Vagina (tissue), 2 donors: ENCODE measurements around the gene ST7. TPM values are rescaled to one million over a fixed set of nuclear protein-coding genes. Genes with fewer than 3 reads are reported as not detected.
"Not testable (repeated sequence)": the region's sequence is repeated elsewhere in the genome, so short reads cannot be mapped to it uniquely, and the experiment has no call there.

Source experiments
- DNase-seq, 2 donors: peaks; one replicate each; pipeline ENCODE4 v3.0.0-alpha.2; 2017; ENCODE audit errors: extremely low spot score in 2 of 2
- H3K27ac ChIP-seq: fragments of 200-600 bp; sonication (generic); one replicate; pipeline ENCODE4 v1.5.1; 2019
- H3K27me3 ChIP-seq: fragments of 200-600 bp; sonication (generic); one replicate; pipeline ENCODE4 v1.5.1; 2019
- H3K36me3 ChIP-seq, 2 donors: fragments of 200-600 bp; sonication (generic); one replicate each; pipeline ENCODE4 v1.5.1; 2017 to 2019
- H3K4me1 ChIP-seq: fragments of 200-600 bp; sonication (generic); one replicate; pipeline ENCODE4 v1.5.1; 2019
- H3K4me3 ChIP-seq, 2 donors: fragments of 200-600 bp; sonication (generic); 1 replicate in 1 of 2; 2 replicates in 1 of 2; pipeline ENCODE4 v1.5.1; 2016 to 2019
- H3K9me3 ChIP-seq: fragments of 200-600 bp; sonication (generic); one replicate; pipeline ENCODE4 v1.5.1; 2019
- POLR2A ChIP-seq, 2 donors: fragments of 450-650 bp; IDR thresholded peaks; one replicate each; pipeline ENCODE4 v1.6.1; 2017; ENCODE audit warnings: antibody characterized with exemption in 2 of 2, mild to moderate bottlenecking in 2 of 2, moderate library complexity in 2 of 2
- POLR2AphosphoS5 ChIP-seq, 2 donors: sonication (generic); formaldehyde crosslinking; IDR thresholded peaks; one replicate each; pipeline ENCODE4 v1.9.0; 2017; ENCODE audit warnings: antibody characterized with exemption in 2 of 2, mild to moderate bottlenecking in 2 of 2, low read depth in 1 of 2; ENCODE audit not compliant: insufficient read depth in 1 of 2
- intact Hi-C: fragments of 100-400 bp; cut with DNase I; formaldehyde crosslinking; loops from one replicate; pipeline ENCODE4 v1.15.1; 2023
- total RNA-seq: library from RNA; depleted of rRNA; stranded (reverse); fragments of >200 nt; gene quantifications from one replicate; pipeline ENCODE4 v1.2.3, GENCODE V29; 2016
- TF ChIP-seq, protein P1 (sequence below), 3 experiments: fragments of 450-650 bp in 2 of 3; fragments of 200-600 bp in 1 of 3; sonication (generic) in 1 of 3; IDR thresholded peaks; one replicate each; pipeline ENCODE4 v1.5.1; 2017 to 2019; ENCODE audit warnings: antibody characterized with exemption in 3 of 3, mild to moderate bottlenecking in 2 of 3, moderate library complexity in 2 of 3

ST7 gene
- total RNA-seq, 1 donor from 2014 or later: 15.2 TPM

DNA sequence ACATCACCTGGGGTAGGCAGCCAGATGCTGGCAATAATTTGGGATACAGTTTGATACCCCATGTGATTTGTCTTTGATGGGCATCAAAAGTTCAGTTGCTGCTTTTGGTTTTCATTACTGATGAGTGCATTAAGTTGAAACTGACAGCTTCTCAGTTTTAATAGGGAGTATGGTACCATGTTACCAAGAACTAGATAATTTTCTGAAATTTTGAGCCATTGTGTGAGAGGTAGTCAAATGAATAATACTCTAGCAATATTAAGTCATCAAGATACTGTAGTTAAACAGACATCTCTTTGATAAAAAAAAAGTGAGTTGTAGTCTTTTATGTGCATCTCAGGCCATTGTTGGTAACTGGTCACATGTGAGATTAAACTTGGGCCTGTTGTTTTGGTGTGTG is 71.5 kb downstream of the ST7 start:
- no peaks in the 10 kb centered on the region for H3K9me3 ChIP-seq
- H3K36me3 ChIP-seq: no peaks in the 10 kb centered on the region
- no peak overlapping the region for H3K27ac ChIP-seq
- no peak for DNase-seq
- H3K27me3 ChIP-seq: no peaks in the 10 kb centered on the region
- TF ChIP-seq POLR2A (IDR thresholded peaks at IDR 0.05) (no peak), POLR2AphosphoS5 (IDR thresholded peaks at IDR 0.05; ENCODE audit: insufficient read depth in 1 of 2, low read depth in 1 of 2) (no peak)
- TF ChIP-seq, protein P1, sequence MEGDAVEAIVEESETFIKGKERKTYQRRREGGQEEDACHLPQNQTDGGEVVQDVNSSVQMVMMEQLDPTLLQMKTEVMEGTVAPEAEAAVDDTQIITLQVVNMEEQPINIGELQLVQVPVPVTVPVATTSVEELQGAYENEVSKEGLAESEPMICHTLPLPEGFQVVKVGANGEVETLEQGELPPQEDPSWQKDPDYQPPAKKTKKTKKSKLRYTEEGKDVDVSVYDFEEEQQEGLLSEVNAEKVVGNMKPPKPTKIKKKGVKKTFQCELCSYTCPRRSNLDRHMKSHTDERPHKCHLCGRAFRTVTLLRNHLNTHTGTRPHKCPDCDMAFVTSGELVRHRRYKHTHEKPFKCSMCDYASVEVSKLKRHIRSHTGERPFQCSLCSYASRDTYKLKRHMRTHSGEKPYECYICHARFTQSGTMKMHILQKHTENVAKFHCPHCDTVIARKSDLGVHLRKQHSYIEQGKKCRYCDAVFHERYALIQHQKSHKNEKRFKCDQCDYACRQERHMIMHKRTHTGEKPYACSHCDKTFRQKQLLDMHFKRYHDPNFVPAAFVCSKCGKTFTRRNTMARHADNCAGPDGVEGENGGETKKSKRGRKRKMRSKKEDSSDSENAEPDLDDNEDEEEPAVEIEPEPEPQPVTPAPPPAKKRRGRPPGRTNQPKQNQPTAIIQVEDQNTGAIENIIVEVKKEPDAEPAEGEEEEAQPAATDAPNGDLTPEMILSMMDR (IDR thresholded peaks at IDR 0.05): no peak
- intact Hi-C loops: no loop called here
- peaks cover 20% of the 10 kb centered on the region for H3K4me1 ChIP-seq
- H3K4me3 ChIP-seq: no peak overlapping the region

DNA sequence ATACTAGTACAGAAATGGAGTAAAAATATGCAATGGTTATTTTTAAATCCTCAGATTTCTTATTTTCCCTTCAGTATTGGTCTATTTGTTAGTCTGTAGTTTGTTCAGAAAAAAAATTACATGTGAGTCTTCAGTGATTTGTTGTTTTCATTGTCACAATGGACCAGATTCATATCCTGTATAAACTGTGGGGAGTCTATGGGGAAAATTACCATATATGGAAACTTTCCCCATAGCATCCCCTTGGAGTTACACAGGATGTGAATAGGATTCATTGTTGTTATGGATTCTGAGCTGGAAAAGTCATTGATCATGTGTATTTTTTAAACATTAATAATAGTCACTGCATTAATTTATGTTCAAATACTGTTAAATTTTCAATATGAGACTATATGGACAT is 72.6 kb downstream of the ST7 start:
- Histone ChIP-seq H3K4me3 (no peak overlapping the region), H3K9me3 (no peaks in the 10 kb centered on the region), H3K36me3 (no peaks in the 10 kb centered on the region), H3K27ac (no peak overlapping the region), H3K27me3 (no peaks in the 10 kb centered on the region), H3K4me1 (peaks cover 10% of the 10 kb centered on the region)
- intact Hi-C loops: no loop called here
- no peak for DNase-seq
- no peak for TF ChIP-seq POLR2AphosphoS5 (IDR thresholded peaks at IDR 0.05; ENCODE audit: insufficient read depth in 1 of 2, low read depth in 1 of 2)
- TF ChIP-seq, protein P1 (IDR thresholded peaks at IDR 0.05): no peak
- no peak for TF ChIP-seq POLR2A (IDR thresholded peaks at IDR 0.05)

DNA sequence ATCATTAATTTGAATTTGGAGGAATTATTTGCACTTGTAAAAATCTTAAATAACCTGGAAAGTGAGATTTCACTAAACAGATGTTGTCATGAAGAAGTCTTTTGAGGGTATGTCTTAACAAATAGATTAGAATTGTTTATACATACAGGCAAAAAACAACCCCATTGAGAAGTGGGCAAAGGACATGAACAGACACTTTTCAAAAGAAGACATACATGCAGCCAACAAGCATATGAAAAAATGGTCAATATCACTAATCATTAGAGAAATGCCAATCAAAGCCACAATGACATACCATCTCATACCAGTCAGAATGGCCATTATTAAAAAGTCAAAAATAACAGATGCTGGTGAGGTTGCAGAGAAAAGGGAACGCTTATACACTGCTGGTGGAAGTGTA is 77.0 kb downstream of the ST7 start:
- intact Hi-C loops, H3K27me3 ChIP-seq: not testable (repeated sequence)

DNA sequence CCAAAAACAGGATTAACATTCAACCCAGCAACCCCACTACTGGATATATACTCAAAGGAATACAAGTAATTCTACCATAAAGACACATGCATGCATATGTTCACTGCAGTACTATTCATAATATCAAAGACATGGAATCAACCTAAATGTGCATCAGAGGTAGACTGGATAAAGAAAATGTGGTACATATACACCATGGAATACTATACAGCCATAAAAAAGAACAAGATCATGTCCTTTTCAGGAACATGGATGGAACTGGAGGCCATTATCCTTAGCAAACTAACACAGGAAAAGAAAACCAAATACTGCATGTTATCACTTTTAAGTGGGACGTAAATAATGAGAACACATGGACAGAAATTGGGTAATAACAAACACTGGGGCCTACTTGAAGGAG is 77.5 kb downstream of the ST7 start:
- not testable (repeated sequence) for DNase-seq

More for the DNA sequence above, 77.0 kb downstream of the ST7 start:
- not testable (repeated sequence) for H3K27ac ChIP-seq, H3K9me3 ChIP-seq, H3K4me3 ChIP-seq, H3K4me1 ChIP-seq, H3K36me3 ChIP-seq, DNase-seq

DNA sequence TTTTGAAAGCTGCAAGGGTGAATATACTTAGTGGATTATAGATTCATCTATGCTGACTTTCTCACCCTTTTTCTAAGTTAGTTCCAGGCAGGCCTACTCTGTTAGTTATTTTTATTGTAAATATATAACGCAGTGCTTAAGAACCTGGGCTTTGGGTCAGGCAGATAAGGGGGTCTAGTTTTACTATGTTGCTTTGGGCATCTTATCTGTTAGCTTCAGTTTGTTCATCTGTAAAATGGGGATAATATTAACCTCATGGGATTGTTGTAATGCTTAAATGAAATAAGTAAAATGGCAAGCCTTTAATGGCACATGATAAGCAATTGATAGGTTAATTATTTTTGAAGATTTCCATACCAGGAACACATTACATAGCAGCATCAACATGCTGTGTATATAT is 79.5 kb downstream of the ST7 start:
- DNase-seq: no peak
- TF ChIP-seq POLR2A (IDR thresholded peaks at IDR 0.05) (no peak), POLR2AphosphoS5 (IDR thresholded peaks at IDR 0.05; ENCODE audit: insufficient read depth in 1 of 2, low read depth in 1 of 2) (no peak)
- TF ChIP-seq, protein P1 (IDR thresholded peaks at IDR 0.05): no peak
- H3K4me3 ChIP-seq: no peak overlapping the region
- H3K36me3 ChIP-seq: no peaks in the 10 kb centered on the region
- H3K9me3 ChIP-seq: no peaks in the 10 kb centered on the region
- intact Hi-C loops: no loop called here
- no peaks in the 10 kb centered on the region for H3K27me3 ChIP-seq
- H3K27ac ChIP-seq: no peak overlapping the region
- H3K4me1 ChIP-seq: peaks cover 22% of the 10 kb centered on the region

More for the DNA sequence above, 77.5 kb downstream of the ST7 start:
- H3K9me3 ChIP-seq, H3K4me1 ChIP-seq, H3K4me3 ChIP-seq, H3K36me3 ChIP-seq, H3K27me3 ChIP-seq, intact Hi-C loops, H3K27ac ChIP-seq: not testable (repeated sequence)

DNA sequence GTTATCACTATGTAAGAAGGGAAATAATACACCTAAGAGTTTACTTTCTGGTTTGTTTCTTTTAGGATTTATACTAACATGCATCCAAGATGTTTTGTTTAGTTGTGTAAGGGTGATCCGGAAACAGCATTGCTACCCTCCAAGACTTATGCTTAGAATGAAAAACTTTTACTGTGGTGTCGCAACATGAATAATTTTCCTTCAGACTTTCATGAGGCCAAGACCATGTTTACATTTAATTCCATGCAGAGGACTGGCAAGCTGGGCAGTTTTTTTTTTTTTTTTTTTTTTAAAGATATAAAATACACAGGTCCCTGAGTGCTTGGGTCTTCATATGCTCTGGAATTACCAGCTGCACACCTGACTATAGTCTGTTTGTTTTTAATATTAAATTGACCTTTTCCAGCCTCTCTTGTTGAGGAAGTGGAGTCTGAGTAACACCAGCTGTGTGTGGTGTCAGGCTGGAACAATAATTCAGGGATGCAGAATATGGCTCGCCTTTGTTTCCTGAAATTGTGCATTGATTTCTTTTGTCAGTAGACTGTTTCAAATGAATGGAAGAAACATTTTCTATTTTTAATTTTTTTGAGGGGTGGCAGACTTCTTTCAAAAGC is 81.7 kb downstream of the ST7 start:
- no peak for DNase-seq
- Histone ChIP-seq H3K27ac (no peak overlapping the region), H3K4me3 (no peak overlapping the region), H3K9me3 (no peaks in the 10 kb centered on the region), H3K36me3 (no peaks in the 10 kb centered on the region), H3K4me1 (peaks cover 26% of the 10 kb centered on the region), H3K27me3 (no peaks in the 10 kb centered on the region)
- intact Hi-C loops: no loop called here
- TF ChIP-seq, protein P1 (IDR thresholded peaks at IDR 0.05): no peak
- TF ChIP-seq POLR2A (IDR thresholded peaks at IDR 0.05) (no peak), POLR2AphosphoS5 (IDR thresholded peaks at IDR 0.05; ENCODE audit: insufficient read depth in 1 of 2, low read depth in 1 of 2) (no peak)
